GM10266 (cell line): ENCODE data around the gene PASK.
"Not testable (repeated sequence)": the region's sequence is repeated elsewhere in the genome, so short reads cannot be mapped to it uniquely, and the experiment has no call there.

Experiments used
- DNase-seq: peaks from one replicate; pipeline ENCODE4 v3.0.0; 2012; ENCODE audit errors: extremely low spot score
- CTCF ChIP-seq: IDR thresholded peaks from 2 replicates; pipeline ENCODE4 v1.5.1; 2012; ENCODE audit warnings: mild to moderate bottlenecking, low read depth; ENCODE audit not compliant: control insufficient read depth, insufficient read depth; ENCODE audit errors: missing control alignments

PASK gene

GRCh38 chr2:241105641-241106040 is 43.6 kb downstream of the PASK start:
- no peak for TF ChIP-seq CTCF
- DNase-seq = no peak

GRCh38 chr2:241104611-241105010 is 44.7 kb downstream of the PASK start:
- DNase-seq = not testable (repeated sequence)

GRCh38 chr2:241103176-241103595 is 46.1 kb downstream of the PASK start:
- TF ChIP-seq CTCF = no peak
- DNase-seq = no peak

GRCh38 chr2:241102239-241102803 is 47.0 kb downstream of the PASK start, which contains the start of gene MTERF4:
Gene MTERF4 (minus strand): TSS chr2:241102287. CDS start chr2:241102273, 14 bp downstream.
- TF ChIP-seq CTCF = no peak
- DNase-seq = peak; percentile 86

- no peak for DNase-seq
- no peak for TF ChIP-seq CTCF
Measured at GRCh38 chr2:241099246-241099645, 50.0 kb downstream of the PASK start.

- TF ChIP-seq CTCF = no peak
- DNase-seq = no peak
Measured at GRCh38 chr2:241096979-241097378, 52.3 kb downstream of the PASK start.

GRCh38 chr2:241095594-241096290 is 53.5 kb downstream of the PASK start:
- DNase-seq = no peak
- TF ChIP-seq CTCF = no peak
